SIG-M5 treated with dmso at 0.1 percent for 504 hours (cell line): Measurements from ENCODE around the gene CLDN9.

ENCODE experiments used
- DNase-seq: peaks from one replicate; lab custom pipeline; 2025; ENCODE audit not compliant: unreplicated experiment; lab: John Stamatoyannopoulos, UW

Gene CLDN9, protein sequence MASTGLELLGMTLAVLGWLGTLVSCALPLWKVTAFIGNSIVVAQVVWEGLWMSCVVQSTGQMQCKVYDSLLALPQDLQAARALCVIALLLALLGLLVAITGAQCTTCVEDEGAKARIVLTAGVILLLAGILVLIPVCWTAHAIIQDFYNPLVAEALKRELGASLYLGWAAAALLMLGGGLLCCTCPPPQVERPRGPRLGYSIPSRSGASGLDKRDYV

DNA sequence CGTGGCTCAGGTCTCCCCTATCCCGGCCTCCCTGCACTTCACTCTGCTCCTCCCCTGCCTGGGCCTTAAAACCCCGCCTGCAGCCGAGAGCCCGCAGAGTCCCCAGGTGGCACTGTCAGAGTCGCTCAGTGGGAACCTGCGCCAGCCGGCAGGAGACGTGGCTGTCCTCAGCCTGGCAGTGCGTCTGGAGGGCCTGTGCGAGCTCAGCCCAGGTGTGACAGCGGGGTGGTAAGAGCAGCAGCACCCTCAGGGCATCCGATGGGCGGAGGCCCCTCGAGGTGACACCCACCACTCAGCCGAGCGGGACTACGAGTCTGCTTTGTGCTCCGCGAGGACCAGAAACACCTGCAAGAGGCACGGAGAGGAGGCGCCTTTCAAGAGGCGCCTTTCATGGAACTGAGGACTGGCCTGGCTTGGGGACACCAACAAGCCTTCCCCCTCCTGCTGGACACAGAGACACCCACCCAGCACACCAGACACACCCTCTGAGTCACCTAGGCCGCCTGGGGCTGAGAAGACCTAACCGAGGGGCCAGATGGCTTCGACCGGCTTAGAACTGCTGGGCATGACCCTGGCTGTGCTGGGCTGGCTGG, at the start of gene CLDN9:
TSS of gene CLDN9 (plus strand) at position 96 of the 593 bp plus-strand sequence. CDS start at position 536, 440 bp downstream.
- no peak for DNase-seq

DNA sequence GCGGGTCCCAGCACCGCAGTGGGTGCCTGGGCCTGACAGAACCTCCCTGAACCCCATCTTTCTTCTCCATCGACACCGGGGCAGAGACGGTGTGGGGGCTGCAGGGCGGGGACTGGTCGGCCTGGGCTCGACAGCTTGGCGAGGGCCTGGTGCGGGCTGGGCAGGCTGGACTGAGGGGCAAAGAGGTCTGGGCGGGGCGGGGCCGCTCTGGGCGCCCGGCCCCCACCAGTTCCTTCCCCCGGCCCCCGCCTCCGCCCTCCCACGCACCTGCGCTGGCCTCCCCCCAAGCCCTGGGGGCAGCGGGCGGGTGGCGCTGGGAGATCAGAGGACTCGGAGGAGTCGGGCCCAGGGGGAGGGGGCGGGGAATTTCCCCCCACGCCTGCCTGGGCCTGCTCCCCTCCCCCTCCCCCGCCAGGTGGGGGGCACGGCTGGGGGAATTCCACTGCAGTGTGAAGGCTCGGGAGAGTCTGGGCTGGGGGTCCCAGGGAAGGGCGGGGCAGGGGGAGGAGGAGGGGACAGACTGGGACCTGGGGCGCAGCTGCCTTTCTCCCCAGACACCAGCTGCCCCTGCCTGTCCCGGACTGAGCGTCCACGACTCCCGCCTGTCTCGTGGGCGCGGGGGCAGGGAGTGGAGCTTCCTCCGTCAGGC, 49.5 kb upstream of the CLDN9 start:
- DNase-seq = no peak

DNA sequence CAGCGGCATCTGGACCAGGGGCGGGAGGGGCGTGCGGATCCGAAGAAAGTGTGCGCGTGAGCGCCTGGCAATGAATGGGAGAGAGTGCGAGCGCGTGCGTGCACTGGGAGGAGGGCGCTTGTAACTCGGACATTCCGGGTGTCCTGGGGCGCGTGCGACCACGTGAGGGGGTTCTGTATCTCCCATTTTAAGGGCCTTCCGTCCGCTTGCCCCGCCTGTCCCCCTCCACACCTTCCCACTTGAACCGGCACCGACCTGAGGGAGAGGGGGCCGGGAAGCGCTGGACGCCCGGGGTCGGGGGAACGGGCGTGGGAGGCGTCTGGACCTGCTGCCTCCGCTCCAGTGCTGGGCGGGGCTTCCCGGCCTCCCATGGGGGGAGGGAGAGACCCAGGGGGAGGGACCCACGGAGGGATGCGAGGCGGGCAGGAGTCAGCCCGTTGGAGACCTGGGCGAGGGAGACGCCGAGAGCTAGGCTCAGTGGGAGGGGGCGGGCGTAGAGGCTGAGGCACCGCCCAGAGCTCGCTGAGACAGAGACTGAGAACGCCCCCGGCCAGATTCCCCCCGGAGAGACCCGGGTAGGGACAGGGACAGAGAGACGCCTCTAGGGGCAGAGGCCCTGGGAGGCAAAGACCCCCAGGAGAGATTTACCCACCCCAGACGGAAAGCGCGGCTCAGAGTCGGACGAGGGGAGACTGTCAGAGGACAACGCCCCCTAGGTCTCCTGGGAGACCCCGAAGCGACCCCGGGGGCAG, 48.8 kb upstream of the CLDN9 start, which contains the start of gene KREMEN2:
TSS of gene KREMEN2 (plus strand) at position 553 of the 752 bp plus-strand sequence. CDS start 246 bp downstream, outside the sequence.
- peak; percentile 15 for DNase-seq

DNA sequence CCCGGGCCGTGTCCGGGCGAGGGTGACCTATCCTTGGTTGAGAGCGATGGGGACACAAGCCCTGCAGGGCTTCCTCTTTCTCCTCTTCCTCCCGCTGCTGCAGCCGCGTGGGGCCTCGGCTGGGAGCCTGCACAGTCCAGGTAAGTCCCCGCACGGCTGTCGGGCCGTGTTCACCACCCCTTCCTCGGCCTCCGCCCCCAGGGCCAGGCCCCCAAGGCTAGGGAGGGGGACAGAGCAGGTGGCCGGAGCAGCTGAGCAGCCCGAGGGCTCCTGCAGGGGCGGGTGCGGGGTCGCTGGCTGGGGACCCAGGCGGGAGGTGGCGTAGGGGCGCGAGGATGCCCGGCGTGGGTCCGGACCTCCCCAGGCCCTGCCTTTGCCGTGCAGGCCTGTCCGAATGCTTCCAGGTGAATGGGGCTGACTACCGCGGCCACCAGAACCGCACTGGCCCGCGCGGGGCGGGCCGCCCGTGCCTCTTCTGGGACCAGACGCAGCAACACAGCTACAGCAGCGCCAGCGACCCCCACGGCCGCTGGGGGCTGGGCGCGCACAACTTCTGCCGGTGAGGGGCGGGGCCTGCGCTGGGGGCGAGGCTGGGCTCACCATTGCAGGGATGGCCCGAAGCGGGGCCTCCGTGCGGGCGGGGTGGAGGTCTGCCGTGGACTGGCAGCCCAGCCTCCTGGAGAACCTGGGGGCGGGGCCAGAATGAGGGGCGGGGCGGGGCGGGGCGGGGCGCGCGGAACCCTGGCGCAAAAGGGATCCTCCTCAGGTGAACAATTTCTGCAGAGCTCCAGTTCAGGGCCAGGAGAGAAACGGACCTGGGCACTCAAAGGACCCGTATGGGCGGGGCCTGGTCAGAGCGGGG, 48.0 kb upstream of the CLDN9 start:
- DNase-seq = peak; percentile 82

DNA sequence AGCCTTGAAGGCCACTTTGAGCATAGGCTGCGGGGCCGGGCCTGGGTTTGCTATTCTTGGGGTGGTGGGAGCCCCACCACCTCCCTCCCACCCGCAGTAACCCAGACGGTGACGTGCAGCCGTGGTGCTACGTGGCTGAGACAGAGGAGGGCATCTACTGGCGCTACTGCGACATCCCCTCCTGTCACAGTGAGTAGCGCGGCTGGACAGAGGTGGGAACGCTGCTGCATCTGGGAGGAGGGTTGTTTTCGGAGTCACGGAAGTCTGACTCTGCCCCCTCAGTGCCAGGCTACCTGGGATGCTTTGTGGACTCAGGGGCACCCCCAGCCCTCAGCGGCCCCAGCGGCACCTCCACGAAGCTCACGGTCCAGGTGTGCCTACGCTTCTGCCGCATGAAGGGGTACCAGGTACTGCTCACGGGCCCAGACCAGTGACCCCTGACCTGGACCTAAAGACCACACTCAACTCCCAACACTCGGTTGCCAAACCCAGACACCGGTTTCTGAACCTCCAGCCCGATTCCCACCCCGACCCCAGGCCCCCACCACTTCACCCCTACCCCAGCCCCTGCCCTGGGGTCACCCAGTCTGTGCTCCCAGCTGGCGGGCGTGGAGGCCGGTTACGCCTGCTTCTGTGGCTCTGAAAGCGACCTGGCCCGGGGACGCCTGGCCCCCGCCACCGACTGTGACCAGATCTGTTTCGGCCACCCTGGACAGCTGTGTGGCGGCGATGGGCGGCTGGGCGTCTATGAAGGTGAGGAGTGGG, 46.5 kb upstream of the CLDN9 start:
- DNase-seq = no peak

DNA sequence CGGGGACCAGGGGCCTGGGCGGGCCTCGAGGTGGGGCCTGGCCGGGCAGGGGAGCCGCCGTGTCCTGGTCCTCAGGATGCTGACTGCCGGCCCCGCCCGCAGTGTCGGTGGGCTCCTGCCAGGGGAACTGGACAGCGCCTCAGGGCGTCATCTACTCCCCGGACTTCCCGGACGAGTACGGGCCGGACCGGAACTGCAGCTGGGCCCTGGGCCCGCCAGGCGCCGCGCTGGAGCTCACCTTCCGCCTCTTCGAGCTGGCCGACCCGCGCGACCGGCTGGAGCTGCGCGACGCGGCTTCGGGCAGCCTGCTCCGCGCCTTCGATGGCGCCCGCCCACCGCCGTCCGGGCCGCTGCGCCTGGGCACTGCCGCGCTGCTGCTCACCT, 45.9 kb upstream of the CLDN9 start:
- no peak for DNase-seq

DNA sequence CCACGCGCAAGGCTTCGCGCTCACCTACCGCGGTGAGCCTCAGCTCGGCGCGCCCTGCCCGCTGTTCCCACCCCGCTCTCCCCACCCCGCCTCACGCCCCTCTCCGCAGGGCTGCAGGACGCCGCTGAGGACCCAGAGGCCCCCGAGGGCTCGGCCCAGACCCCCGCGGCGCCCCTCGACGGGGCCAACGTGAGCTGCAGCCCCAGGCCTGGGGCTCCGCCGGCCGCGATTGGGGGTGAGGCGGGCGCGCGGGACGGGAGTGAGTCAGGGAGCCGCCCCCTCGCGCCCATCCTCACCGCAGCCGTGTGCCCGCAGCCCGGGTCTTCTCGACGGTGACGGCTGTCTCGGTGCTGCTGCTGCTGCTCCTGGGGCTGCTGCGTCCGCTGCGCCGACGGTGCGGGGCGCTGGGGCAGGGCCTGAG, 45.5 kb upstream of the CLDN9 start:
- DNase-seq = no peak

DNA sequence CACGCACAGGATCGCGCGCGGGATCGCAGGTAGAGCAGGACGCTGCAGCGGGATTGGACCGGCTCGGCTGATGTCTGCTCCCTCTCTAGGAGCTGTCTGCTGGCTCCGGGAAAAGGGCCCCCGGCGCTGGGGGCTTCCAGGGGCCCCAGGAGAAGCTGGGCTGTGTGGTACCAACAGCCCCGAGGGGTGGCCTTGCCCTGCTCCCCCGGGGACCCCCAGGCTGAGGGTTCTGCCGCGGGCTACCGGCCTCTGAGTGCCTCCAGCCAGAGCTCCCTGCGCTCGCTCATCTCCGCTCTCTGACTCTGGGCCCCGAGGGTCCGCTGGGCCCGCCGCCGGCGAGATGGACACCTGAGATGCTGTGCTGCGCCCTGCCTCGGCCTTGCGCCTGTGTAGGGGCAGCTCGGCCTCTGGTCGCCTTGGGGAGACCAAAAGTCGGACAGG, 45.0 kb upstream of the CLDN9 start:
- DNase-seq = no peak

DNA sequence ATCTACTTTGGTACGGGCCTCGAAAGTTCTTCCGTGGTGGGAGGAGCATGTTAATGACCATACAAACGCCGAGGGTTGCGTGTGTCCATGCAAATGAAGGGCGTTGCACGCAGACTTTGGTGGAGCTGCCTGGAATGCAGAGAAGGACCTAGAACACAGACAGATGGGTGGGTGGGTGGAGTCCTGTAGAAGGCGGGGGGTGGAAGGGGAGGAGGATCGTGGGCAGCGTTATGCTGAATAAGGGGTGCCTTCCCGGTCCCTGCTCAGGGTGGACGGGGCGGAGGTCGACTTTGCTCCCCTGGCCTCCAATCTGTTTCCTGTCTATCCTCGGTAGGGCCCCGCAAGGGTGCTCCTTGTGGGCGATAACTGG, 44.4 kb upstream of the CLDN9 start:
- DNase-seq = no peak

DNA sequence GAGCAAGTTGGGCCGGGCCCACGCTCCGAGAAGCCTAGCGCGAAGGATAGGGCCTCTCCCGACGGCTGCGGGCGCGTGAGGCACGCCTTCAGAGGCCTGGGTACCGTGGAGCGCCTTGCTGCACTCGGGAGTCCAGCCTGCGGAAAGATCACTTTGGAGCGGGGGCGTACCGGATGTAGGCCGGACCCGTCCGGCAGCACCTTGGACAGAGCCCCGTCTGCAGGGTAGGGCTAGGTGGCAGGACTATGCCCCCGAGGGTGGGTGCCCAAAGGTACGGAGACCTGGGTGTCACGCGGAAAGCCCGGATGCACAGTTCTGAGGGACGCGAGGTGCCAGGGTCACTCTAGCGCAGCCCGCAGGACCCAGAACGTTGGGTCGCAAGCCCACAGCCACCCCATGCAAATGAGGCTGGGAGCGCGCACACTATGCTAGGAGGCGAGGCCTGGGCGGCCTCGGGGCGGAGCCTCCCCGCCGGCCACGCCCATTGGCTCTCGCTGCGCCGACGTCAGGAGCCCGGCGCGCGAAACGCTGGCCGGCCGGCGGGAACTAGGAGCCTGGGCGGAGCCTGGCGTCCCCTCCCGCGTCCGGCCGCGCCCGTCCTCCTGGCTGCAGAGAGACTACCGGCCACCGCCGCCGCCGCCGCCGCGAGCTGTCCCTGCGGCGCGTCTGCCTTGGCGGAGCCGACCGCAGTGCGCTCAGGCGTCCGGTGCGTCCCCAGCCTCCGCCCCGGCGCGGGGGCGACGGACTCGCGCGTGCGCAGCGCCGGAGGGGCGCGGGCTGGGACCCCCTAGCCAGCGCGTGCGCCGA, 43.8 kb upstream of the CLDN9 start, which contains the start of gene PAQR4:
TSS of gene PAQR4 (plus strand) at position 611 of the 807 bp plus-strand sequence. CDS start 327 bp downstream, outside the sequence.
- DNase-seq = peak; percentile 84

DNA sequence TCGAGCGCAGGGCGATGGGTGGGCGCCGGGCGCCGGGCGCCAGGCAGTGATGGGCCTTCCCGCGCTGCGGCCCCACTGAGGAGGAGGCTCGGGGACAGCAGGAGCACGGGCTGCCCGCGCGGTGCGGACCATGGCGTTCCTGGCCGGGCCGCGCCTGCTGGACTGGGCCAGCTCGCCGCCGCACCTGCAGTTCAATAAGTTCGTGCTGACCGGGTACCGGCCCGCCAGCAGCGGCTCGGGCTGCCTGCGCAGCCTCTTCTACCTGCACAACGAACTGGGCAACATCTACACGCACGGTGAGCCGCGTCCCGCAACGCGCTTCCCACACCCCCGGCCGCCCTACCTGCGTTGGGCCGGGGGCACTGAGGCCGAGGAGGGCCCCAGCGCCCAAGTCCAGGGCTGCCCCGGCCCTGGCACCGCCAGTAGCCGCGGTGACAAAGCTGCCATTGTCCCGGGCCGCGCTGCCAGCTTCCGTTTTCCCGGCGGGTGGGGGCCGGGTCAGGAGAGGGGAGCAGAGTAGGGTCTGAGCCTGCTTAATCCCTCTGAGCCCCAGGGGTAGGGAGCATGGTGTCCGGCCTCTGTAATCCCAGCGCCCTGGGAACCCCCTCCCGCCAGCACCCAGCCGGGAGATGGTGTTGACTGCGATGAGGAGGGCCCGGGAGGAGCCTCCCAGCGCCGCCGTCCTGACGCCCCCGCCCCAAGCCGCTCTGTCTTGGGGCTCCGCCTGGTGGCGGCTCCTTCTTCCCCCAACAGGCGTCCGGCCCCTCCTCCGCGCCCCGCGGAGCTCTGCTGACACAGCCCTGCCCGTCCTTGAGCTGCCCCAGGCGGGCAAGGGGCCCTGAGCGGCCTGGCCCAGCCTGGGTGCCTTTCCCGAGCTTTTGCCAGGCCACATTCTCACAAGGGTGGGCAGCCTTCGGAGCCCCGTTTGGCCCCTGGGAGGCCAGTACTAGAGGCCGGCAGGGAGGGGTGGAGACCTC, 42.9 kb upstream of the CLDN9 start:
- peak; percentile 81 for DNase-seq

DNA sequence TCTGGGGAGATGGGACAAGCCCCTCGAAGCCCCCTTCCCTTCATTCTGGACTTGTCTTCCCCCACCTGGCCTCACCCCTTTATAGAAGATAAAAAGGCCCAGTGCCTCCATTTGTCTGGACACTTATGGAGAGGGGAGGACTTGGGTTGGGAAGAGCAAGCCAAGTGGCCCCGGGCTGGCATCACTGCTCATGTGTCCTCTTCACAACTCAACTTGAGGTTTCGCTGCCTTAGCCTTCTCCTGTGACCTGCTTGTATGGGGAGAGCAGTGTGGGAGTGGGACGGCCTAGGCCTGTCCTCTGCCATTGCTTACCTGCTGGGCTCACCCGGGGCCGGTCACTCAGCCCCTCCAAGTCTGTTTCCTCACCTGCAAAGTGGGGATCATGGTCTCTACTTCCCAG, 42.2 kb upstream of the CLDN9 start:
- DNase-seq = no peak

DNA sequence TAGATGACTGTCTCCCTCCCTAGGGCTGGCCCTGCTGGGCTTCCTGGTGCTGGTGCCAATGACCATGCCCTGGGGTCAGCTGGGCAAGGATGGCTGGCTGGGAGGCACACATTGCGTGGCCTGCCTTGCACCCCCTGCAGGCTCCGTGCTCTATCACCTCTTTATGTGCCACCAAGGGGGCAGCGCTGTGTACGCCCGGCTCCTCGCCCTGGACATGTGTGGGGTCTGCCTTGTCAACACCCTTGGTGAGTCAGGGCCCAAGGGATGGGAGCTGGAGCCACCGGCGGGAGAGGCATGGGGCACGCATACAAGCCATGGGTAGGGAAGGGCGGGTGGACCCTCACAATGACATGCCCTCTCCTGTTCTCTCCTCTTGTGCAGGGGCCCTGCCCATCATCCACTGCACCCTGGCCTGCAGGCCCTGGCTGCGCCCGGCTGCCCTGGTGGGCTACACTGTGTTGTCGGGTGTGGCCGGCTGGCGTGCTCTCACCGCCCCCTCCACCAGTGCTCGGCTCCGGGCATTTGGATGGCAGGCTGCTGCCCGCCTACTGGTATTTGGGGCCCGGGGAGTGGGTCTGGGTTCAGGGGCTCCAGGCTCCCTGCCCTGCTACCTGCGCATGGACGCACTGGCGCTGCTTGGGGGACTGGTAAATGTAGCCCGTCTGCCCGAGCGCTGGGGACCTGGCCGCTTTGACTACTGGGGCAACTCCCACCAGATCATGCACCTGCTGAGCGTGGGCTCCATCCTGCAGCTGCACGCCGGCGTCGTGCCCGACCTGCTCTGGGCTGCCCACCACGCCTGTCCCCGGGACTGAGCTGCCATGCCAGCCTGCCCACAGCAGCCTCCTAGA, 41.4 kb upstream of the CLDN9 start:
- DNase-seq = no peak

DNA sequence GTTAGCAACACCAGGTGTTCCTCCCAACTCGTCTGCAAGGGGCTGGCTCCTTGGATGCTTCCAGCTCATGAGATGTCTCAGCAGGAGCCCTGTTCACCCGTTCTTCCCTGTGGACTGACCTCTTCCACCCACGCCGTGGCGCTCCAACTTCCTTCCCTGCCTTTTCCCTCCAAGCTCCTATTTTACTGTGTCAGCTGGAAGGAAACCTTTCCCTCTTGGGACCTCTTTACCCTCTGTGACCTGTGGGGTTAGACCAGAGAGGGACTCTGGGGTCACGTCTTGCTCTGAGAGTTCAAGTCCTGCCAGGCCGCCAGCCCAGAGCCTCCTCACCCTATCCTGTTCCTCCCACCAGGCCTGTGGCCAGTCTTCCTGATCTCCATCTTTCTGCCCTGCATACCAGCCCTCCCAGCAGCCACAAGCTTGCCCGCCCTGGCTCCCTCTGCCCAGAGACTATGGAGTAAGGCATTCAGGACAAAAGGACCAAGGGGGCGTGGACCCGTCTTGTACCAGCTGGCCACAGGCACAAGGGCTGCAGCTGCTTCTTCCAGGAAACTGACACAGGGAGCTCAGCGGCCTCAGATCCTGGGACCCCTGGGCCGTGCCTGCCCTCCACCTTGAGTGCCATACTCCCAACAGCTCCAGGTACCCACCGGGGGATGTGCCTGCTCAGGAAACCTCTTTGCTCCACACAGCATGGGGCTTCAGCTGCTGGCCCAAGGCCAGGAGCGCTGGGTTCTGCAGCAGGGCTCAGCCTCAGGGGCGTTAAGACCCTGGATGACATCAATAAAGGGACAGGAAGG, 40.5 kb upstream of the CLDN9 start:
- DNase-seq = no peak

DNA sequence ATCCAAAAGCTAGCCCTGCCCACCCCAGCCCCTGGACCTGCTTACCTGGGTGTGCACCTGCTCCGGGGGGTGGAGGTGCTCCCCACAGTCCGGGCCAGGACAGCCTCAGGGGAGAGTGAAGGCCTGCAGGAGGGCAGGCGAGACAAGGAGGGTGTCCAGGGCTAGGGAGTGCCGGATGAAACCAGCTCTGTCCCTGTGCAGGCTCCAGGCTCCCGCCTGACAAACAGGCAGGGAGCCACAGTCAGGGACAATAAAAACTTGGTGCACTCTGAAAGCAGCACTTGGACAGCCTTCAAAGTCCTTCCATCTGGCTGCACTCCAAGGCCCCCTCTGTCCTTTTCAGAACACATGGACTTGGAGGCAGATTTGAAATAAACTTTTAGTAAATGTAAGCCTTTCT, 39.6 kb upstream of the CLDN9 start:
- DNase-seq = no peak
